Right forelimb (tissue), 1 donor: ENCODE results near the gene LMOD3.

Experiments used
- DNase-seq: peaks from one replicate; pipeline ENCODE4 v3.0.0-alpha.2; 2018

LMOD3 gene

DNA sequence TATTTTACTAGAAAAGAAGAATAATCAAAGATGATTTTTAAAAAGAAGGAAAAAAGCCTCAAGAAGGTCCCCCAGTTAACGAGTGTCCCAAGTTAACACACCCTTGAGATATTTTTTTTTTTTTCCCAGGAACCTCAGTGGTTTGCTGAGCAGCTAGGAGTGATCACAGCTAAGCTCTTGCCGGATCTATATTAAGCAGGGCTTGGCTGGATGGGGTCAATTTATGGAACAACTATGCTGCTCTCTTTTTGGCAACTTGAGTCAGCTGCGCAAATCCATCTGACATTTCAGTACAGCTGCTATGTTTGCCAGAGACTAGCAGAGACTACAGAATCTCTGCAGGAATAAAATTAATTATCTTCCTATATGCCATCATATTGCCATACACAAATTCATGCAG is at the start of gene LMOD3:
LMOD3 (minus strand) TSS at position 193 of the 400 bp plus-strand sequence. CDS start 209 bp downstream, outside the sequence.
- no peak for DNase-seq

GRCh38 chr3:69172058-69172457 is 49.7 kb upstream of the LMOD3 start:
- DNase-seq = no peak

GRCh38 chr3:69166446-69166845 is 44.1 kb upstream of the LMOD3 start:
- no peak for DNase-seq

GRCh38 chr3:69165744-69166143 is 43.3 kb upstream of the LMOD3 start:
- no peak for DNase-seq

DNA sequence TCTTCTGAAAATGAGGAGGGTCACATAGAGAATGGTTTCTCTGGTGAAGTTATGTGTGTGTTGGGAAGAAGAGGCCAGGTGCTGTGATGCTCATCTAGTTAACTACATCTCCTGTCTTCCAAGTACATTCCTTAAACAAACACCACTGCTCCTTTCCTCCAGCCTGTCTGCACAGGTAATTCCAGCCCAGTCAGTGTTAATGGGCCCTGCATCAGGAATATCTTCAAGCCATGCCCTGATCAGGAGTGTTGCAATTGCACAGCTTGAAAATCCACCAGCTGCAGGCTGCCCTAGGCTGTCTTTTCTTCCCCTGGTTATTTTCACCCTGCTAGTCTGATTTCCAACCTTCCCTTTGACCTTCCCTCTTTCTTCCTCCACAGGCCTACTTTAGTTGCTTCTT is 41.9 kb upstream of the LMOD3 start:
- no peak for DNase-seq

DNA sequence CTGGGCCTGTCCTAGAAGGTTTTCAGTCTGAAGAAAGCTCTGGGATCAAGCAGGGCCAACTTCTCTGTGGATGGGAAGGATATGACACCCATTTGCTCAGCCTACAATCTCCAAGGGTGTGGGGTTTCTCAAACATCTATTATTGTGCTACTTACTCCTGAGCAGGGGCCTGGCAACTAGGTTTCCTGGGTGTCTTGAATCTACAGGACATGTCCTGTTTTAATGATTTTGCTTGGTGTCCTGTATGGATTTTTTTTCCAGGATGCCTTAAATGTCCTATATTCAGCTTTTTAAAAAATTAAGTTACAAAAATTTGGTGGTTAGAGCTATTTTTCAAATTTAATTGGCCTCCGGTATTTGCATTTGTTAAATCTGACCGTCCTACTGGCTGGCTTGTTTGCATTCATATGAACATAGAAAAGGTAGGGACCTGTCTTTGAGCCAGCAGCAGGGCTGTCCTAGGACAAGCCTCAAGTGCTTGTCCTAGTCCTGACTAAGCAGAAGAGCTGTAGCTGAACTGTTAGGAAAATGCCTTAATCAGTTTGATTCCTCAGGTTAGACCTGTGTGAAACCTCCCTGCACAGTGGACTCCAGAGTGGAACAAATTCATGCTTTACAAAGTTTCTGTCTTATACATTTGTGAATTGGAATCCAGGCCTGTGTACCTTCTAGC is 40.0 kb upstream of the LMOD3 start:
- DNase-seq = no peak

DNA sequence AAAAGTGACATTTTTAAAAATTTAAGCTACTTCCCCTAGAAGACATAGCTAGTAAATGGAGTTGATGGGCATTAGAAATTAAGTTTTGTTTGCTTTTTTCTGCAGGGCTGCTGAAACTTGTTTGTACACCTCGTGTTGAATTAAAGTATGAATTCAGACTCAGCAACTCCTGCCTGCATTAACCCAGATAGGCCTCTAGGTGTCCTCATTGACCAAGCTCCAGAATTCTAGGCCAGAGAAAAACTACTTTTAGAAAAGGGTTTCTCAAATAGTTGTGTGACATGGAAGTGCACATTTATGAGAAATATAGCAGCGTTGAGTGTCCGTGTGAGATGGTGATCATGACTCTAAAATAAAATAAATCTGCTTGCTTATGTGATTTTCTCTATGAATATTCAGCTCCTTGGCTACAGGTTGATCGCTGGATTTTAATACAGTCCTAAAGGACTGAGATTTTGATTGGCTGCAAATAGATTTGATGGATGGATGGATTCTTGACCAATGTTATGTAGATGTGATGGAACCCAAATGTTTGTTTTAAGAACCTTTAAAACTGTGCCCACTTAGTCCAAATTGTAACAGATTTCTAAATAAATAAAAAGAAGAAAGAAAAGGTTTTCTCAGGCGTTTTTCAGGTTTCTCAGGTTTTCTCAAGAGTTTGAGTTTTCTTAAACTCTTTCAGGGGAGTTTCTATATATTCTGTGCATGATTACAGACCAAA is 39.4 kb upstream of the LMOD3 start:
- DNase-seq = no peak

DNA sequence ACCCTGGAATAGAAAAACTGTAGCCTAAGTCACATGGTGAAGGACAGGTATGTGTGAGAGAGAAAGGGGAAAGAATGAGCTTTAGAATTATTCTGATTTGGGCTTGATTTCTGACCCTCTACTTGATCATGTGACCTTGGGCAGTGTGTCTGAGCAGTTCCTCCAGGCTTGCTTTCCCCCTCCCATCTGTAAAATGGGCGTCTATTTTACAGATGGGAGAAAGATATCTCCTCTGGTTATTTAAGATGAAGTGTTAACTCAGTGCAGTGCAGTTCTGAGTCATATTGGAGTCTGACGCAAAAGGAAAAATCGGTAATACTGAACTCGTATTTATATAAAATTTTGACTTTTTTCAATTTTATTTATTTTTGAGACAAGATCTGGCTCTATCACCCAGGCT is 38.1 kb upstream of the LMOD3 start:
- no peak for DNase-seq

DNA sequence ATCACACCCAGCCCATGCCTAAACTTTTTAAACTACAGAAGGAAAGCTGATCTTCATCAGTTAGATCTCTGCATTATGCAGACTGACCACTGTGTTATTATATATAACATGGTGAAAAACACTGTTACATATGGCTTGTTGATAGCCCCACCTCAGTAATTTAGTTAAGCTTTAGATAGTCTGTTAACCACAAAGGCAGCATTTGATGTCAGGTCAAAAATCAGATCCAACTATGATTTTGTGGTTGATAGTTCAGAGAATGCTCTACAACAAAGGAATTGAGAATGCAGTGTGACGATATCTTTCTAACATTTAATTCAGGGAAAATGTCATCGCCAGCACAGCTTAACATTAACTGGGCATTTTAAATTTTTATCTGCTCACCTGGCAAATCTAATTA is 37.7 kb upstream of the LMOD3 start:
- no peak for DNase-seq

DNA sequence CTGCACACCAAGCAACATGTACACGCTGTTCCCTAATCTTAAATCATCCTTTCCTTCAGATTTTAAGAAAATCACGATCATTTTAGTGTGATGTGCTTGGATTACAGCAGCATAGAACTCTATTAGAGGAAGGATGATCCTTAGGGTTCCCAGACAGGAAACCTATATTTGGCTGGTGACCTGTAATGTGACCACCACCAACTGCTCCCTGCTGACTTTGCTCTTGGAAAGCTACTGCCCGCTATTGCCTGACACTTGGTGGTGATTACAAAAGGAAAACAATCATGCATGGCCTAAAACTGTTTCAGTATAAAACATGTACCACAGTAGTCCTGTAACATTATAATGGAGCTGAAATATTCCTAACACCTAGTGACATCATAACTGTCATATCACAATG is 27.2 kb upstream of the LMOD3 start:
- no peak for DNase-seq

GRCh38 chr3:69145688-69146087 is 23.3 kb upstream of the LMOD3 start:
- no peak for DNase-seq

DNA sequence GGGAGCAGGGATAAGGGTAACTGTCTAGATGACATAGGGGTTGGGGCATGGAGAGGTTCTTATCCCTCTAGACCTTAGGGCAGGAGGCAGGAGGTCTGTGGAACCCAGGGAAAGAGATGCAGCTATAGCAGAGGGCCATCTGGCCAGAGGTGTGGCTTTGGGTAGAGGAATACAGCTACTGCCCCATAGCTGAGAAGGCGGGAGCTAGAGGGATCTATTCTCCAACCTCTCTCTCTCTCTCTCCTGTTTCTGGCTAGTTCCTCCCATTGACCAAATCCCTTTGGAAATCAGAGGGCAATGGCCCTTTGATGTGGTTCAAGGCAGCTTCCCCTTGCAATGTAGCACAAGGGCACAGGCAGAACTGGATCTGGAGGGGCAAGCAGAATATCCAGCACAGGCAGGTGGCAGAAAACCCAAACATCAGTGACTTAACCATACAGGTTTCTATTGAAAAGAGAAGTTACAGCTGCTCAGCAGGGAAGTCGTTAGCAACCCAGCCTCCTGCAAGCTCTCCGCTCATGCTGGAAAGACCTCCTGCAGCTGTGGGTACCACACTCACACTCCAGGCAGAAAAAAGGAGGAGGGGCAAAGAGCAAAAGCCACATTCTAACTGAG is 22.3 kb upstream of the LMOD3 start:
- no peak for DNase-seq

GRCh38 chr3:69143612-69144011 is 21.2 kb upstream of the LMOD3 start:
- no peak for DNase-seq

GRCh38 chr3:69142797-69143454 is 20.5 kb upstream of the LMOD3 start:
- no peak for DNase-seq

DNA sequence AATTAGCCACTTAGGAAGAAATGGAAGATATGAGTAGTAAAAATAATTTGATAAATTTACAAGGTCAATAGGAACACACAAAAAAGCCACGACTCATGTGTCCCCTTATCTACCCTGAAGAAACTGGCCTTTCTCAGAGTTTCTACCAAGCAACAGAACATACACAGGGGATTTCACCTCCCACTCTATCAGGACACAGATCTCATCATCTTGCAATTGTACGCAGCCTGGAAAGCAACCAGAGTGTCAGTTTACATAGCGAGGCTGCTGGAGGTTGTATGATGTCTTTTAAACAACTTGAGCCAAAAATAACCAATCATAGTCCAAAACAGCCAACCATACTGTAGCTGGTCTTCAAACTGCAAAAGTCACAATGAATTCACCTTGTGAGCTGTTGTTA is 19.7 kb upstream of the LMOD3 start:
- DNase-seq = no peak

DNA sequence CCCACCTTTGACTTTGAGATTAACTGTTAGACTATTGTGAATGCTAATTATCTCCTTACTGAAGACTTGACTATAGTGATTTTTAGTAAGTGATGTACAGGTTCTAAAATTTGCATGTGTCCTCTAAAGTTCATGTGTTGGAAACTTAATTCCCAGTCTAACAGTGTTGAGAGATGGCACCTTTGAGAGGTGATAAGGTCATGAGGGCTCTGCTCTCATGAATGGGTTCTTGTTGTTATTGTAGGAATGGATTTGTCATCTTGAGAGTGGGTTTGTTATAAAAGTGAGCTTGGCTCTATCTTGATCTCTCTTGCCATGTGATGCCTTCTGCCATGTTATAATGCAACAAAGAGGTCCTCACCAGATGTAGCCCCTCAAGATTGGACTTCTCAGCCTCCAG is 18.9 kb upstream of the LMOD3 start:
- DNase-seq = no peak

GRCh38 chr3:69137412-69137811 is 15.0 kb upstream of the LMOD3 start:
- no peak for DNase-seq

DNA sequence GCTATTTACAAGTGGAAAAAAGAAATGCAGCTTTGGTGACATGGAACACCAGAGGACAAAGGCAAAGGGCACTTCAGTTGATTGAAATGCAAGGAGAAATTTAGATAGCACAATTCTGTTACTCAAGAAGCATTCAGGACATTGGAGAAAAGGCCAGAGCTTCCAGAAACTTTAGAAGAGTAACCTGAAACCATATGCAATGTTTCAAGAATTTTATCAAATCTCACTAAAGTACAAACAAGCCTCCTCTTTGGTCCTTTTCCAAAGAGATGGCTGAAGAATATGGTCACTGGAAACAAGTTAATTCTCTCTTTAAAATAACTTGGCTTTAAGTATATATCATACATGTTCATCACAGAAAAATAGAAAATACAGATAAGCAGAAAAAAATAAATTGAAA is 14.6 kb upstream of the LMOD3 start:
- DNase-seq = no peak

GRCh38 chr3:69130689-69131088 is 8.3 kb upstream of the LMOD3 start:
- DNase-seq = no peak

DNA sequence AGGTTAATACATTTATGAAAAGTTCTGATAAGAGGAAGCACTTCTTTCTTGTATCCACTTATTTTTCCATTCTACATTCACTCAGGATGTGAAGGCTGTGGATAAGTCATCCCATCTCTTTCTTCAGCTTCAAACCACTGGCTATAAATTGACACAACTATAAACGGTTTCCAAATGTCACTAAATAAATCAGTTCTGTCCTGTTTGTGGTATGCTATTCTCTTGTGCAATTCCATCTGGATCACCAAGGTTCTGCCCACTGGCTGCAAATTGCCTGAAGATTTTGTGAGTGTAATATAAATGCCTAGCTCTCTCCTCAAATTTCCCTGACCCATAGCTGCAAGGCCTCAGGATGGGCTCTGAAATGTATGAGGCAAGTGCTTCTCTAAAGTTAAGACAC is 7.1 kb upstream of the LMOD3 start:
- DNase-seq = no peak

GRCh38 chr3:69128509-69128908 is 6.1 kb upstream of the LMOD3 start:
- DNase-seq = no peak

DNA sequence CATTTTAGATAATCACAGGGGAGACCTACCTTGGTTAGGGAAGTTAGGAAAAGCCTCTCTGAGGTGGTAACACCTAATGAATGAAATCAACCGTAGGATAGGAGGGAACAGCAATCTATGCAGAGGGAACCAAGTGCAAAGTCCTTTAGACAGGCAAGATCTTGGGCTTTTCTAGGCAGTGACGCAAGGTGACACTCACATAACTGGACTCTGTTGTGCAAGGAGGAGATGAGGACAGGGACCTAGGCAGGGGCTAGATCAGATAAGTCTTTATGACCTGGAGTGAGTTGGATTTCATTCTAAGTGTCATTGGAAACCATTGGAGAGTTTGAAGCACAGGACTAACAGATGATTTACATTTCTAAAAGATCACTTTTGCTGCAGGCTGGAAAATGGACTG is 4.6 kb upstream of the LMOD3 start:
- DNase-seq = no peak

GRCh38 chr3:69126216-69126615 is 3.8 kb upstream of the LMOD3 start:
- DNase-seq = no peak

DNA sequence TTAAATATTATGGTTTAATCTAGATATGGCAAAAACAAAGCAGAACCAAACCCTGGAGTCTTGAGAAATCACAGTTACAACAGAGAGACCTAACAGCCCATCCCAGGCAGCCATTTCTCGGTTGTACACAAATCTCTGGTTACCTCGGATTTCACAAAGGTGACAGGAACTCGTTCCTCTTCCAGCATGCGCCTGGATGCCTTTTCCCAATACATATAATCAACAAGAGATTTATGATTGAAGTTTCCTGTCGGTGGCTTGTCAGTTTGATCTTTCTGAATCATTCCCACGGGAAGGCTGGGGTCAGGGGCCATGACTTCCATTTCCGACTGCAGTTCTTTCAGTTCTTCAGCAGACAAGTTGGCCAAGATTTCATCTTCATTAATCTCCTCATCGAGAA is 445 bp downstream of the LMOD3 start:
- DNase-seq = no peak
